NCI-H1092 treated with DMSO at 0.1 percent for 48 hours (cell line): Measurements from ENCODE around the gene NOC2L.
"Not testable (repeated sequence)": the region's sequence is repeated elsewhere in the genome, so short reads cannot be mapped to it uniquely, and the experiment has no call there.

Experiments used
- DNase-seq: peaks from one replicate; lab custom pipeline; 2025; lab: John Stamatoyannopoulos, UW

NOC2L gene

DNA sequence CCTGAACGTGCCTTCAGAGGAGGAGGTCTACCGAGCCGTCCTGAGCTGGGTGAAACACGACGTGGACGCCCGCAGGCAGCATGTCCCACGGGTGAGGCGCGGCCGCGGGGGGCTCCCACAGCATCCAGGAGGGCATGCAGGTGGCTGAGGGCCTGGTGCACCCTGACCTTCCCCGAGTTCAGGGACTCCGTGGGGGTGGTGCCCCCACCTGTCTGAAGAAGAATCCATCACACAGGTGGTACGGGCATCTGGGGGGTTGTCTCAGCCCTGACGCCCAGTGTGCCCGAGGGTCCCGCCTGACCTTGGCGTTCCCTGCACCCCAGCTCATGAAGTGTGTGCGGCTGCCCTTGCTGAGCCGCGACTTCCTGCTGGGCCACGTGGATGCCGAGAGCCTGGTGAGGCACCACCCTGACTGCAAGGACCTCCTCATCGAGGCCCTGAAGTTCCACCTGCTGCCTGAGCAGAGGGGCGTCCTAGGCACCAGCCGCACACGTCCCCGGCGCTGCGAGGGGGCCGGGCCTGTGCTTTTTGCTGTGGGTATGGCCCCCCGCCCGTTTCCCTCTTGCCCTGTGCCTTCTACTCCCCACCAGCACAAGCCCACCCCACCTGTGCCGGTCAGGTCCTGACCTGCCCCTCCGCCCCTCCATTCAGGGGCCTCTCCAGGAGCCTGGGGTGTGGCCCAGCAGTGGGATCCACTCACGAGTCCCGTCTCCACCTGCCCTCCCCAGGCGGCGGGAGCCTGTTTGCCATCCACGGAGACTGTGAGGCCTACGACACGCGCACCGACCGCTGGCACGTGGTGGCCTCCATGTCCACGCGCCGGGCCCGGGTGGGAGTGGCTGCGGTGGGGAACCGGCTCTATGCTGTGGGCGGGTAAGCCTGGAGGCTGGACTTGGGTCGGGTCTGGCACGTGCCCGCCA, 3.6 kb upstream of the NOC2L start:
- DNase-seq, result no peak

DNA sequence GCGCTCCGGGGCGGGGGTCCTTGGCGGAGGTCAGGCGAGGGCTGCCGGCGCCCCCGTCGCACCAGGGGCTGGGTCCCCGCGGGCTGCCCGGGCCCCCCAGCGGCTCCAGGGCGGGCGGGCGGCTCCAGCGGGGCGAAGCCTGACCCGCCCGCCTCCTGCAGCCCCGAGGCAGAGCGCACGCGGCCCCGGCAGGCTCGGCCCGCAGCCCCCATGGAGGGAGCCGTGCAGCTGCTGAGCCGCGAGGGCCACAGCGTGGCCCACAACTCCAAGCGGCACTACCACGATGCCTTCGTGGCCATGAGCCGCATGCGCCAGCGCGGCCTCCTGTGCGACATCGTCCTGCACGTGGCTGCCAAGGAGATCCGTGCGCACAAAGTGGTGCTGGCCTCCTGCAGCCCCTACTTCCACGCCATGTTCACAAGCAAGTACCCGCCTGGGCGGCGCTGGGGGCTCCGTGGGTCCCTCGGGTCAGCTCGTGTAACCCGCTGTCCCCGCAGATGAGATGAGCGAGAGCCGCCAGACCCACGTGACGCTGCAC, 2.1 kb upstream of the NOC2L start:
- no peak for DNase-seq

DNA sequence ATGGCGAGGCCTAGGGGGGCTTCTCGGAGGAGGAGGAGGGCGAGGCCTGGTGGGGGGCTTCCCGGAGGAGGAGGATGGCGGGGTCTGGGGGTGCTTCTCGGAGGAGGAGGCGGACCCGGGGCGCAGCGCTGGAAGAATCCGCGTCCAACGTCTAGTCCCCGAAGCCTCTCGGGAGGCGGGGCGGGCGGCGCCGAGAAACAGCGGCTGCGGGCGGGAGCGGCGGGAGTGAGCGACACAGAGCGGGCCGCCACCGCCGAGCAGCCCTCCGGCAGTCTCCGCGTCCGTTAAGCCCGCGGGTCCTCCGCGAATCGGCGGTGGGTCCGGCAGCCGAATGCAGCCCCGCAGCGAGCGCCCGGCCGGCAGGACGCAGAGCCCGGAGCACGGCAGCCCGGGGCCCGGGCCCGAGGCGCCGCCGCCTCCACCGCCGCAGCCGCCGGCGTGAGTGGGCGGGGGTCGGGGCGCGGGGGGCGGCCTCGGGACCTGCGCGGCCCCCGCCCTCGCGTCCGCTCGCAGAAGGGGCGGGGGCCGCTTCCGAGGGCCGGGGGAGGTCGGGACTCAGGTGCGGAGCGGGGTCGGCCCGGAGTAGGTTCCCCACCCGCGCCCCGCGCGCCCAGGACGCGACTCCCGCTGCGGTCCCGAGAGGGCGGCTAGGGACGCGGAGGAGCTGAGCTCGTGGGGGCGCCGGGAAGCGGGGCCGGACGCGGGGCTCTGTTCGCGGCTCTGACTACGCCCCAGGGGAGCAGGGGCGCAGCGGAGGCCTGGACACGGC, 1.5 kb upstream of the NOC2L start, which contains the start of gene KLHL17:
KLHL17 (plus strand) TSS at position 222 of the 769 bp plus-strand sequence; CDS start at position 332, 110 bp downstream.
- DNase-seq, result no peak

DNA sequence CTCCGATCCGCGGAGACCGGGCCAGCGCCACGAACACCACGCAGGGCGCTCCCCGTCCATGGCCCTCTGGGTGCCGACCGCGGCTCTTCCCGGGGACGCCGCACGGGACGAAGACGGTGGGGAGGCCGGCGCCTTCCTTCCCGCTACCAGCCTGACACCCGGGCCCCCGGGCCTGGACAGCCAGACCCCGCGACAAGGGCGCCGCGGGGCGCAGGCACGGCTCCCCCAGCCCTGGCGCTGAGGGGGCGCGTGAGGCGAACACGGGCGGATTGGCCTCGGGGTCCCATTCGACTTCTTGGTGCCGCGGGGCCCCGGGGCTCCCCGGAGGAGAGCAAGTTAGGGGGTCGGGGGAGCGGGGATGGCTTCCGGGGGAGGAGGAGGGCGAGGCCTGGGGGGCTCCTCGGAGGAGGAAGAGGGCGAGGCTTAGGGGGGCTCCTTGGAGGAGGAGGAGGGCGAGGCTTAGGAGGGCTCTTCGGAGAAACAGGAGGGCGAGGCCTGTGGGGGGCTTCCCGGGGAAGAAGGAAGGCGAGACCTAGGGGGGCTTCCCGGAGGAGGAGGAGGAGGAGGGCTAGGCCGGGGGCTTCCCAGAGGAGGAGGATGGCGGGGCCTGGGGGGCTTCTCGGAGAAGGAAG, 791 bp upstream of the NOC2L start:
- no peak for DNase-seq

DNA sequence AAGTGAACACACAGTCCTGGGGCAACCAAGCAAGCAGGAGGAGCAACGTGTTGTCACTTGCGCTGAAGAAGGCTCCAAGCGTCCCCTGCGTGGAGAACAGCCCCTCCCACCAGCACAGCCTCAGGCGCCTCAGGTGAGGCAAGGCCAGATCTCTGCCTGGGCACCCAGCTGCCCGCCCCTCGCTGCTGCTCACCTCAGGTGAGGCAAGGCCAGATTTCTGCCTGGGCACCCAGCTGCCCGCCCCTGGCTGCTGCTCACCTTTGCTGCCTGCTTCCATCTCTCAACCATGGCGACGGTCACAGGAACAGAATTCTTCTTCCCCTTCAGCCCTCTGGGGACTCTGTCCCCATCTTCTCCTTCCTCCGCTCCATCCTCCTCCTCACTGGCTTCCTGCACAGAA, 2.4 kb downstream of the NOC2L start:
- DNase-seq, result no peak

DNA sequence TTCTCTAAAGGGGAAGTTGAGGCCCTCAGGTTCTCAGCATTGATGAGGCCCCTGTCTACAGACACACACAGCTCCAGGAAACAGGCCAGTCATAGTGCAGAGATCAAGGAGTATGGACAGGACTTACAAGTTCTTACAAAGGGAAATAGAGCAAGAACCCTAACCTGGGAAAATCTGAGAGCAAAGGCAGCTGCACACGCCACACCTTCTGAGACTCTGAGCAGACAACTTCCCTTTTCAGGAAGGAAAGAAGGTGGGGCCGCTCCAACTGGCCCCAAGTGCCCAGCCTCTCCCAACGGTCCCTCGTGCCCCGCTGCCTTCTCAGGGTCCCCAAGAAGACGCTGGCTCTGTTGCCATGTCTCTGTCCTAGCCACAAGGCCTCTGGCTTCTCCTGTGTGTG, 3.6 kb downstream of the NOC2L start:
- DNase-seq, result no peak

DNA sequence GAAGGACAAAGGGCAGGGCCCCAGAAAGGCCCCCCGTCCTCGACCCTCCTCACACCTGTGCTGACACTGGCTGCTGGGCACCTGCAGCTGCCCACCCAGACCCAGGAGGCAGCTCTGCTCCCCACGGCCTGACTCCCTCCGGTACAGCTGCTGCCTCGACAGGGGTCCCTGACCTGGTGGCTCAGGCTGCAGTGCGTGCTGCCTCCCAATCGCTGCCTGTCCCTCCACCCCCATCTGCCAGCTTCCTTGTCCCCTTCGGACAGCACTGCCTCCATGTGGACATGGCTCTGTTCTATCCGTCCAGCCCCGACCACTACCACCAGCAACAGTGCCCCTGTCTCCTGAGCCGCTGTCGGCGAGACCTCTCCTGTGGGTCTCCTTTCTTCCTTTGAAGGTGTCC, 4.1 kb downstream of the NOC2L start:
- DNase-seq, result no peak

DNA sequence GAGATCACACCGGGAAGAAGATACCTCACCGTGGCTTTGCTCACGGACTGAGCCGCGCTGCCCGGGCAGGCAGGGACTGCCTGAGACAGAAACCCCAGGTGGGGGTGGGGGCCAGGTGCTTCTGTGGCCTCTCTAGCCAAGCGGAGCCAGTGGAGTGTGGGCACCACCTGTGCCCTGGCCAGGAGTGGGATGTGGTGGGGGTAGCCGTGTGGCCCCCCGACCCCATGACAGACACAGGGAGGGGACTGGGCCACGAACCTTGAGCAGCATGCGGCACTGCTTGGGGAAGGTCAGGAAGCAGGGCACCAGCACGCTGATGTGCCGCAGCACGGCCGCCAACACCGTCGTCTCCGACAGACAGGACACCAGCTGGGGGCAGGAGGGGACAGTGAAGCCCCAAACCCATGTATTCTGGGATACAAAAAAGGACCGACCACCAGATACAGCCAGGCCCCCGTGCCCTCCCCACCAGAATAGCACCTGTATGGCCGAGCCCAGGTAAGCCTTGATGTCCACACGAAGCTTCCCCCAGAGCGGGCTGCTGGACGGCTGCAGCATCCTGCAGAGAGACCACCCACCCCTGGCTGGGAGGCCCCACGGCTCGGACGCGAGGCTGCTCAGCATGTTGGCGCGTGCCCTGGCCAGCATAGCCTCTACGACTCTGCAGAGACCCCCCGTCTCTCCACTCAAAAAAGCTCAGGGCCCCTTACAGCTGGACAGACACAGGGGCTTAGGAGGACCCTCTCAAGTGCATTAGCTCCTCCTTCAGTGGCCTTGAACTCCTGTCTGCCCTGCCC, 5.3 kb downstream of the NOC2L start:
- no peak for DNase-seq

DNA sequence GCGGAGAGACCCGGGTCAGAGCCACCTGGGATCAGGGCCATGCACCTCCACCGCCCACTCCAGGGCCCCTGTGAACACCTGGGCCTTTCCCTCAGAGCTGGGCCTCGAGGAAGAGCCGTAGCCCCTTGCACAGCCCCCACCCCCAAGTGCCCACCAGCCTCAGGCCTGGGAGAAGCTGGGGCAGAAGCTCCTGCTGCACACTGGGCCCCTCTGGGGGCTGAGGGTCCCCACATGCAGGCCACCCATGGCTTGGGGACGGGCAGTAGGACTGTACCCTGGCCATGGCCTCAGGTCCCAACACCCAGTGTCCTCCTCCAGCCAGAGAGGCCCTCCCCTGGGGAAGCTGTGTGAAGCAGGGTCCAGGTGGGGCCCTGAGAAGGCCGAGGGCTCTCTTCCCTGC, 6.5 kb downstream of the NOC2L start:
- DNase-seq, result no peak

DNA sequence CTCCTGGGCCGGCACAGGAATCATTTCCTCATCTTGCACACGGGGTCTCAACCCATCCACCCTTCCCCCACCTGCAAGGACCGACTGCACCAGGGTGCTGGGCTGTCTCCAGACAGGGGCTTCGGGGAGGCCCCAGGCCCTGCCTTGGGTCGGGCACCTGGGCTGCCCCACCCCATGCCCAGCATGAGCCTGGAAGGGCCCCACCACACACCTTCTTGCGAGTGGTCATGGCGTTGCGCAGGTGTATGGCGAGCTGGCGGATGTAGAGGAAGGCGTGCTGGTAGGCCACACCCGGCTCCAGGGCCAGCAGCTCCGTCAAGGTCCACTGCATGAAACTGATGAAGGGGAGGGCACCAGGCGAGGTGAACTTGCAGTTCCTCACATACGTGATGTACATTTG, 6.9 kb downstream of the NOC2L start:
- DNase-seq, result no peak

DNA sequence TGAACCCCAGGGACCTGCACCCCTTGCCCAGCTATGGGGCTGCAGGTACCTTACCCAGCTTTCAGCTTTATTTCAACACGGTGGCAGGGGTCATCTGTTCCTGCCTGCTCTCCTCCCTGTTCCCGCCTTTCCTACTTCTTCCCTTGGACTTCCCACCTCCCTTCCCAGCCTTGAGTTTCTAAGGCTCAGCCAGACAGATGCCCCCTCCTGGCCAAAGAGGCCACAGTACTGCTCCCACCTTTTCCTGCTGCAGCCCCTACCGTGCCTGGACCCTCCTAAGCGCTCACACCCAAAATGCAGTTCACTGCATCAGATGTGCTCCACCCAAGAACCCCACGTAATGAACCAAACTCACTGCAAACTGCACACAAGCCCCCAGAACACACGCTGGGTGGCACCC, 7.7 kb downstream of the NOC2L start:
- no peak for DNase-seq

DNA sequence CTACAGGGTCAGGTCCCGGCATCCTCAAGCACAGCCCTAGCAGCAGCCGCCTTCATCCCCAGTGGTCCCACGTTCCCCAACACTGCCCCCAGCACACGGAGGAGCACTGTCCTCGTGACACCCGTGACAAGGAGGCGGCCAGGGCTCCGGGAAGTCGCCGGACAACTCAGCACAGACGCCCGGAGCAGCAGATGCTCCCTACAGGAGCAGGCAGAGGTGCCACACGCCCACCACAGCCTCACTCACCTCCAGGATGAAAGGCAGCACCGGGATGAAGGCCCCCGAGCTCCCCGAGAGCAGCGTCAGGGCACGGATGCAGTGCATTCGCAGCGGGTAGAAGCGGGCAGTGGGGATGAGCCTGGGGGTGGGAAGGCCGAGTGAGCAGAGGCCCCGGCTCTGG, 8.2 kb downstream of the NOC2L start:
- no peak for DNase-seq

DNA sequence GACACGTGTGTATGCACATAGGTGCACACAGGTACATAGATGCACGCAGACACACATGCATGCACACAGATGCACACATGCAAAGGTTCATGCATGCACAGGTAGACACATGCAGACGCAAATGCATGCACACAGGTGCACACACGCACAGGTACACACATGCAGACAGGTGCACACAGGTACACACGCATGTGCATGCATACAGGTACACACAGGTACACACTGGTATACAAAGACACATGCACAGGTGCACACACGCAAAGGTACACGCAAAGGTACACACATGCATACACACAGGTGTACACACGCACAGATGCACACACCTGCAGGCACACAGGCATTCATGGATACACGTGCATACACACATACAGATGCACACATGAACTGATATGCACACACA, 8.8 kb downstream of the NOC2L start:
- no peak for DNase-seq

DNA sequence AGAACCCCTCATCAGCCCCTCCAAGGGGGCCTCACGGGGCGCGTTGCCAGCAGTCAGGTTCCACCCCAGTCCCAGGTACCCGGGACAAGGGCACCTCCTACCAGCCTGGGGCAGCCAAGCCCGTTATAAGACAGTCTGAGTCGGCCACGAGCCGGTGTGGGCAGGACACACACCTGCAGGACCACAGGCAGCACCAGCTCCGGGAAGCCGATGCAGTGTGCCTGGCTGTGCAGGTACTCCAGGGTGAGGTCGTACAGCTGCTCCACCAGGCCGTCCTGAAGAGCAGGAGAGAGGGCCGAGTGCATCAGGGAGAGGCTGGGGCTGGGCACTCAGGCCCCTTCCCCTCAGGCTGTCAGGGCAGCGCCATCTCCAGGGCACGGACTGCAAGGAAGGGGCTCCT, 11.1 kb downstream of the NOC2L start:
- no peak for DNase-seq

DNA sequence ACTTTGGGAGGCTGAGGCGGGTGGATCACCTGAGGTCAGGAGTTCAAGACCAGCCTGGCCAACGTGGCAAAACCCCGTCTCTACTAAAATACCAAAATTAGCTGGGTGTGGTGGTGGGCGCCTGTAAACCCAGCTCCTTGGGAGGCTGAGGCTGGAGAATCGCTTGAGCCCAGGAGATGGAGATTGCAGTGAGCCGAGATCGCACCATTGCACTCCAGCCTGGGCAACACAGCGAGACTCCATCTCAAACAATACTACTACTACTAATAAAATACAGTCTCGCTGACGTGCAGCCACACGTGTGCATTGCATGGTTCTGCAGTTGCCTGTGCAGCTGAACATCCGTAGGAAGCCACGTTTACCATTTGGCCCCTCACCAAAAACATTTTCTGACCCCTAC, 12.2 kb downstream of the NOC2L start:
- DNase-seq, result not testable (repeated sequence)

DNA sequence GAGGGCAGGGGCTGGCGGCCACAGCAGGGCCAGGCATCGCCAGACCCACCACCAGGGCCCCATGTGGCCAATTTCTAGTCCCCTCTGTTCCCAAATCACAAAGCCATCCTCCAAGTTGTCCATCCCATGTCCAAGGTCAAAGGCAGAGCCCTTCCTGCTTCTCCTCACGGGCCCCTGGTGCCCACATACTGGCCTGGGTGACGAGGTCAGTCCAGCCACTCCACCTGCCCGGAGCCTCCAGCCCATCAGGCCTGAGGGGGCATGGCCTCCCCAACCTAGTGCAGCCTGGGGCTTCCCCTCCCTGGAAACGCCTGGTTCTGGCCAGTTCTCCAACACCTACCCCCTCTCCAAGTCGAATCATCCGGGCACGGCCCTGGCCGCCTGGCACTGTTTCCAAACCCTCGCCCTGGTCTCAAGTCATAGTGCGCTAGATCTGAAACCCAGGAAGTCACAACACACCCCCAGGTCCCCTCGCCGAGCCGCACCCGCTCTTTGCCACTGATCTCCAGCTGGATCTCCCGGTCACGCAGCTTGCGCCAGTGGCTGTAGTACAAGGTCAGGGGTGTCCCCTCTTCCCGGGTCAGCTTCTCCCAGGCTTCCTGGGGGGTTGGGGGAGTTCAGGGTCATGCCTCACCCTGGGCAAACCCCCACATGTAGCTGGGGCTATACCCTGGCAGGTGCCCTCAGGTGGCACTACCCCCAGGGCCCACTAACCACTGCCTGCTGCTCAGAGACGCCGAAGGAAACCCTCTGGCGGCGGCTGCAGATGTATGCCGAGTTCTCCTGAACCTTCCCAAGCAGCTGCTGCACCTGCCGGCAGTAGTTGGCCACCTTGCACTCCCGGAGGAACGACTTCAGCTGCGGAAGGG, 13.1 kb downstream of the NOC2L start:
- DNase-seq, result no peak

DNA sequence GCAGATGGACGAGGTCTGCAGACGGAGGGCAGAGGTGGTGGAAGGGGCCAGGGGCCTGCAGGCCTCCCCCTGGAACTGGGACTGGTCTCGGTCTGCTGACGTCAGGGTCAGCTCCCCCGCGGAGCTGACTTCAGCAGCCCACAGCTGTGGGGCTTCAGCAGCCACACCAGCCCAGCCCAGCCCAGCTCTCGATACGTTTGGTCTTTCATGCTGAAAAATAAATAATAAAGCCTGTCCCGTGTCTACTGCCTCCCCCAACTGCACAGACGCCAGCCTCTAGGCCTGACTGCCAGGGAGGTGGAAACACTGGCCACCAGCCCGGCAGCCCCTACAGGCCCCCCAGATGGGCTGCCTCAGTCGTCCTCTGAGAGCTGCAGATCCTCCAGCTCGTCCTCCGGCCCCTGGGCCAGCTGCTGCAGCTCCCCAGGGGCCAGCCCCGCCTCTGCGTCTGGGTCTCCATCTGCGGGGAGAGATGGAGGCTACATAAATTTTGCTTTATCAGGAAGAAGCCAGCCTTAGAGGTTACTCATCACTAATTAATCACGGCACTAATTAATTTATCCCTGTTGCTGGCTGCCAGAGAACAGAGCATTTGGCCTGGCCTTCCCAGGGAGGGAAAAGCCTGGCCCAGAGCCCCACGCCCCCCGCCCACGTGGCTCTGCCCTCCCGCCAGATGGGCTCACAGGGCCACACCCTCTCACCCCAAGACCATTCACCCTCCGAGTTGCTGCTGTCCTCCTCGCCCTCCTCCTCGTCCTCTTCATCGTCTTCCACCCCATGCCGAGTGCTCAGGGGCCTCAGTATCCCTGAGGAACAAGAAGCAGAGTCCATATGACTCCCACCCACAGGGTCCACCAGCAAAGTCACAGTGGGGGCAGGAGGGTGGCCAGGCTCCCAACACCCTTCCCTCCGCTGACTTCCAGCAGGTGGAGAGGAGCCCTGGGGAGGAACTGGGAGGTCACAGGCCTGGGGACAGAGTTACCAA, 14.4 kb downstream of the NOC2L start:
- DNase-seq, result no peak

DNA sequence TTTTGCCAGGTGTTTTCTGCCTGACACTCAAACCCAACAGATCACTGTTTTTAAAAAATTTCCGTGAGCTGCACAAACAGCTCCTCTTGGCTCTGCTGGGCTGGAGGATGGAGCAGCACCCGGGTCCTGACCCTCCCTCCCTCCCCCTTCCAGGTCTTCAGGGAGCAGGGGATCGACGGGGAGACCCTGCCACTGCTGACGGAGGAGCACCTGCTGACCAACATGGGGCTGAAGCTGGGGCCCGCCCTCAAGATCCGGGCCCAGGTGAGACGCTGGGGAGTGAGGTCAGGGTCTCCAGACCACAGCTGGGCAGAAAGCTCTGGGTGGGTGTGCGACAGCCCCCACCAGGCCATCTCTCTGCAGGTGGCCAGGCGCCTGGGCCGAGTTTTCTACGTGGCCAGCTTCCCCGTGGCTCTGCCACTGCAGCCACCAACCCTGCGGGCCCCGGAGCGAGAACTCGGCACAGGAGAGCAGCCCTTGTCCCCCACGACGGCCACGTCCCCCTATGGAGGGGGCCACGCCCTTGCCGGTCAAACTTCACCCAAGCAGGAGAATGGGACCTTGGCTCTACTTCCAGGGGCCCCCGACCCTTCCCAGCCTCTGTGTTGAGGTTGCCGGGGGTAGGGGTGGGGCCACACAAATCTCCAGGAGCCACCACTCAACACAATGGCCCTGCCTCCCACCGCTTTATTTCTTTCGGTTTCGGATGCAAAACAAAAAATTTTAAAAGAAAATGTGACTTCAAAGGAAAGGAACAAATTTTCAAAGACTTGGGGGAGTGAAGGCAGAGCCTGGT, 15.3 kb downstream of the NOC2L start:
- no peak for DNase-seq
